OCI-LY1 (cell line): Measurements from ENCODE around the gene PSORS1C2.

Experiments used
- CTCF ChIP-seq: fragments of 200-600 bp; sonication (generic), shearing (Covaris generic); IDR thresholded peaks from 2 replicates; pipeline ENCODE4 v1.5.1; 2017; ENCODE audit warnings: mild to moderate bottlenecking, antibody characterized with exemption, low read length, moderate library complexity, mixed read lengths
- EZH2 ChIP-seq: fragments of 200-600 bp; sonication (generic), shearing (Covaris generic); IDR thresholded peaks from 2 replicates; pipeline ENCODE4 v1.8.0; 2017; ENCODE audit warnings: borderline replicate concordance, mixed run types, mild to moderate bottlenecking, antibody characterized with exemption, low read length, moderate library complexity, mixed read lengths

DNA sequence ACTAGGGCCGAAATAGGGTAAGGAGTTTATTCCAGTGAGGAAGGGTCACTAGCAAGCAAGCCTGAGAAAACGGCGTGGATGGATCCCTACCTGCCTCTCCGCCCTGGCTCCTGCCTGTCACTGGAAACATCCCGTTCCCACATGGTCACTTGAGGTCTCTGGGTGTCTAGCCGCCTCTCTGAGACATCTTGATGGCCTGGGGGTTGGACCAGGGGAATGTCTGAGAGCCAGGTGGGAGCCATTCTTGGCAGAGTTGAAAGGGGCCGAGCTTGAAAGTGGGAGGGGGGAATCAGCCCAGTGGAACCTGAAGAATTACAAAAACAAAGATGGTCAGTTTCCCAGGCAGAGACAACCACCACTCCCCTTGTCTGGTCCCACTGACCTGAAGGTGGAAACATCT is 17.8 kb upstream of the PSORS1C2 start:
- no peak for TF ChIP-seq CTCF
- TF ChIP-seq EZH2, result no peak
